RKO (cell line): ENCODE results near the gene CYGB.
A peak's percentile ranks its signal among the peaks of the same experiment; 100 is the strongest.
"Not testable (repeated sequence)": the region's sequence is repeated elsewhere in the genome, so short reads cannot be mapped to it uniquely, and the experiment has no call there.

Experiments
- DNase-seq: peaks from one replicate; pipeline ENCODE4 v3.0.0-alpha.2; 2016; ENCODE audit warnings: low spot score

CYGB gene

GRCh38 chr17:76538281-76538931 is 897 bp upstream of the CYGB start:
- DNase-seq = no peak

- no peak for DNase-seq
Observed at GRCh38 chr17:76537288-76537577, 276 bp downstream of the CYGB start.

GRCh38 chr17:76536511-76537287 is 810 bp downstream of the CYGB start:
- DNase-seq = no peak

- no peak for DNase-seq
Observed at GRCh38 chr17:76535788-76536510, 1.6 kb downstream of the CYGB start.

- DNase-seq = no peak
Observed at GRCh38 chr17:76534831-76535732, 2.4 kb downstream of the CYGB start.

- DNase-seq = not testable (repeated sequence)
Observed at GRCh38 chr17:76533640-76534359, 3.7 kb downstream of the CYGB start.

GRCh38 chr17:76532072-76532651 is 5.3 kb downstream of the CYGB start:
- DNase-seq = no peak

- no peak for DNase-seq
Observed at GRCh38 chr17:76531486-76532038, 5.9 kb downstream of the CYGB start.

GRCh38 chr17:76530811-76531485 is 6.6 kb downstream of the CYGB start:
- no peak for DNase-seq

- DNase-seq = no peak
Observed at GRCh38 chr17:76530095-76530723, 7.3 kb downstream of the CYGB start.

GRCh38 chr17:76529224-76530094 is 8.1 kb downstream of the CYGB start:
- DNase-seq = no peak

GRCh38 chr17:76528528-76529223 is 8.8 kb downstream of the CYGB start:
- DNase-seq = no peak

GRCh38 chr17:76528156-76528527 is 9.4 kb downstream of the CYGB start:
- DNase-seq = no peak

- peak; percentile 42 for DNase-seq
Observed at GRCh38 chr17:76527430-76528111, 9.9 kb downstream of the CYGB start.

GRCh38 chr17:76527016-76527415 is 10.5 kb downstream of the CYGB start:
- DNase-seq = not testable (repeated sequence)

- not testable (repeated sequence) for DNase-seq
Observed at GRCh38 chr17:76525513-76525833, 12.0 kb downstream of the CYGB start.

- no peak for DNase-seq
Observed at GRCh38 chr17:76524598-76525512, 12.7 kb downstream of the CYGB start.
